Dendritic cell treated with granulocyte-macrophage colony-stimulating factor and Interleukin-4, amounts not matched to agents 40 ng/mL and 50 ng/mL, for 4 days (primary cell): ENCODE data around the gene BORCS6.
"Not testable (repeated sequence)": the region's sequence is repeated elsewhere in the genome, so short reads cannot be mapped to it uniquely, and the experiment has no call there.

ENCODE experiments used
- H3K27ac Mint-ChIP-seq: one replicate; pipeline ENCODE4 v1.8.0; 2022; ENCODE audit warnings: mild to moderate bottlenecking, mixed read lengths
- H3K27me3 Mint-ChIP-seq: one replicate; pipeline ENCODE4 v1.8.0; 2022; ENCODE audit warnings: mild to moderate bottlenecking, mixed read lengths
- H3K36me3 Mint-ChIP-seq: one replicate; pipeline ENCODE4 v1.8.0; 2022; ENCODE audit warnings: low read depth, mixed read lengths
- H3K4me1 Mint-ChIP-seq: one replicate; pipeline ENCODE4 v1.8.0; 2022; ENCODE audit warnings: low read depth, mixed read lengths
- H3K4me3 Mint-ChIP-seq: one replicate; pipeline ENCODE4 v1.8.0; 2022; ENCODE audit warnings: mild to moderate bottlenecking, moderate library complexity, mixed read lengths
- H3K9me3 Mint-ChIP-seq: one replicate; pipeline ENCODE4 v1.8.0; 2022; ENCODE audit warnings: mixed read lengths
- intact Hi-C: fragments of 100-400 bp; cut with micrococcal nuclease; formaldehyde crosslinking; loops from one replicate; pipeline ENCODE4 v1.15.0; 2022

Gene BORCS6

GRCh38 chr17:8173056-8173870 lies 16.7 kb downstream of the BORCS6 start:
- Mint-ChIP-seq H3K9me3 (no peaks in the 10 kb centered on the region), H3K4me3 (peak overlapping the region; percentile 74), H3K4me1 (peaks cover 48% of the 10 kb centered on the region), H3K27ac (peak overlapping the region; percentile 96), H3K36me3 (peaks cover 9% of the 10 kb centered on the region), H3K27me3 (no peaks in the 10 kb centered on the region)
- intact Hi-C loops: no loop called here

- intact Hi-C loops, H3K9me3 Mint-ChIP-seq, H3K4me3 Mint-ChIP-seq, H3K36me3 Mint-ChIP-seq, H3K27ac Mint-ChIP-seq, H3K27me3 Mint-ChIP-seq: not testable (repeated sequence)
- peaks cover 30% of the 10 kb centered on the region for H3K4me1 Mint-ChIP-seq
Observed at GRCh38 chr17:8170186-8170585, 19.8 kb downstream of the BORCS6 start.

GRCh38 chr17:8167526-8167925 lies 22.5 kb downstream of the BORCS6 start:
- Mint-ChIP-seq H3K36me3 (peaks cover 6% of the 10 kb centered on the region), H3K27ac (no peak overlapping the region), H3K9me3 (no peaks in the 10 kb centered on the region), H3K4me3 (no peak overlapping the region), H3K4me1 (peaks cover 34% of the 10 kb centered on the region), H3K27me3 (no peaks in the 10 kb centered on the region)
- intact Hi-C loops: no loop called here

DNA sequence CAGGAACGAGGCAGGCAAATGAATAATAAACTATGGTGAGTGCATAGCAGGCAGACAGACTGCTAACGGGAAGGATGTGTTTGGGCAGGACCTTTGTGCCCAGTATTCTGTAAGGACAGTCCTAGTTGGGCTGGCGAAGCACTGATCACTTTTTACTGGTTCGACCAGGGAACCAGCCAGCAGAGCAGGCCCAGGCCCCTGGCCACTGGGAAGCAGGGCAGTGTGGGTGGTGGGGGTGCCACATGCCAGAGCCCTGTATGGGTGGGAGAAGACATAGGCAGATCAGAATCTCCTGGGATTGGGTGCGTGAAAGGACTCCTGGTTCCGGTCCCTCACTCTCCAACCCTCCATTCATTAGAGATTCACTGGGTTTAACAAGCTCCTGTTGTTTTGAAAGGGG lies 23.2 kb downstream of the BORCS6 start:
- H3K27me3 Mint-ChIP-seq: no peaks in the 10 kb centered on the region
- intact Hi-C loops: no loop called here
- H3K9me3 Mint-ChIP-seq: no peaks in the 10 kb centered on the region
- H3K27ac Mint-ChIP-seq: peak overlapping the region; percentile 30
- H3K36me3 Mint-ChIP-seq: peaks cover 13% of the 10 kb centered on the region
- H3K4me1 Mint-ChIP-seq: peaks cover 35% of the 10 kb centered on the region
- no peak overlapping the region for H3K4me3 Mint-ChIP-seq

GRCh38 chr17:8164815-8165131 lies 25.2 kb downstream of the BORCS6 start:
- Mint-ChIP-seq H3K4me3 (no peak overlapping the region), H3K27ac (no peak overlapping the region), H3K9me3 (no peaks in the 10 kb centered on the region), H3K36me3 (peaks cover 33% of the 10 kb centered on the region), H3K27me3 (no peaks in the 10 kb centered on the region), H3K4me1 (peaks cover 50% of the 10 kb centered on the region)
- intact Hi-C loops: no loop called here

DNA sequence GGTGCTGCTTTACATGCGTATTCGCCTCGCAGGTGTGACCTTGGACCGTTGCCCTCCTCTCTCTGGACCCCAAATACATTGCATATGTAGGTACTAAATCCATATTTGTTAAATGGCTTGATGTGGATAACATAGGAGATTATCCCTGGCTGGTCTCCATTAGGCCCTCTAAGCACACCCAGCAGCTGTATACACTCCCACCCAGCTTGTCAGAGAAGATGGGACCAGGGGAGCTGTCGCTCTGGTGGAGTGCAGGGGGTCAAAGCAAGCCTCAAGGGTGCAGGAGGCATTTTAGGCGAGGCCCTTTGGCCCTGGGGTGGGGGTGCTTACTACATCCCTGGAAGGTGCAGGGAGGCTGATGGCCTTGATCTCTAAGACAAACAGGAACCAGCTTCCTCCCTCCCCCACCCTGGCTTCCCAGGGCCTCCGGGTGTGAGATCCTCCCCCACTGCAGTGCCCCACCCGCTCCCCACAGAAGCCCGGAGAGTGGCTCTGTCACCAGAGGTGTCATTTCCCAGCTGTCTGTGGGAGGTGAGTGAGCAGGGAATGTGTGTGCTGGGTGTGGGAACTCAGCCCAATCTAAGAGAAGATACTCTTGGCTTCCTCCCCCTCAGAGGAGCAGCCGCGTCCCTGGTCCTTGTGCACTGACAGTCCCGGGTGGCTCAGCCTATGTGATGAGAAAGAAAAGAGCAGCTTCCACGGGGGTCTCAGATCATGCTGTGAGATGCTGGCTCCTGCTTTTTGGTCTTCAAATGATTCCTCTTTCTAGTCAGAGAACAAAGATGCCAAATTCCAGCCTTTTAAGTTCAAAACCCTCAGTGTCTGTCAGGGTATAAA lies 25.8 kb downstream of the BORCS6 start:
- H3K27me3 Mint-ChIP-seq: no peaks in the 10 kb centered on the region
- H3K36me3 Mint-ChIP-seq: peaks cover 39% of the 10 kb centered on the region
- intact Hi-C loops: no loop called here
- peak overlapping the region; percentile 78 for H3K4me3 Mint-ChIP-seq
- H3K4me1 Mint-ChIP-seq: peaks cover 56% of the 10 kb centered on the region
- H3K27ac Mint-ChIP-seq: no peak overlapping the region
- no peaks in the 10 kb centered on the region for H3K9me3 Mint-ChIP-seq

DNA sequence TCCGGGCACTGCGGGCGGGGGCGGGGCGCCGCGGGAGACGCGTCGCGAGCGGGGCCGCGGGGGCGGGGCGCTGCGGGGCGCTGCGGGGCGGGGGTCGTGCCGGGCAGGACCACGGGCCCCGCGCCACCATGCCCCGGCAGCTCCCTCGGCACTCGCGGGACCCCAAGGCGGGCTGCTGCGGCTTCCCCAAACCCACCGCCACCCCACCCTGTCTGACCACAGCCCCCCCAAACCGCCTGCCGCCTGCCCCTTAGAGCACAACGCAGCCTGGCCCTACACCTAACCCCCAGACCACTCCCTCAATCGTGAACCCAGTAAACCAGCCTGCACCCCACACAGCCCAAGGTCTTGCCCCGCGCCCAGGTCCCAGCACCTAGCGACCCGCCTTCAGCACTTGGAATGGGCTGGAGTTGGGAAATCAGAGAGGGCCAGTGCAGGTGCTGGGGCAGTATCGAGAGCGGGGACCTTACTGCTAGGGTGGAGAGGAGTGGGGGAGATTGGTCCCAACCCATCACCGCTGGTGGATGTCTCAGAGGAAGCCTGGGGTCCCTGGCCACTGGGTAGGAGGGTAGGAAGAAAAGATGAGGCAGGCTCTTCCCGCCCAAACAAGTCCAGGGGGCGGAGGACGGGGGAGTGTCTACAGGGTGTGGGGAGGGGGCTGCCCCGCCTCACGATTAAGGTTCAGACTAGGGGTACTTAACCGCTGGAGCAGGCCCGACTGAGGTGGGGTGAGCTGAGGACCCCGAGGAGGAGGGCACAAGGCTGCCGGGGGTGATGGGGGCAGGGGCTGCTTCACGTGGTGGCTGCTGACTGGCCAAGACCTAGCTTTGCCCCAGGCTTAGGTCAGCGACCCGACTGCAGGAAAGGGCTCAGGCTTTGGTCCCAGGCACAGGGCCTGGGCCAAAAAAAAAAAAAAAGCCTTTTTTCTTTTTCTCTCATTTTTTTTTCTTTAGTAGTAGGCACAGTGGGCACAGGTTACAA lies 26.7 kb downstream of the BORCS6 start:
- peaks cover 63% of the 10 kb centered on the region for H3K4me1 Mint-ChIP-seq
- no peak overlapping the region for H3K27ac Mint-ChIP-seq
- intact Hi-C loops: no loop called here
- no peaks in the 10 kb centered on the region for H3K9me3 Mint-ChIP-seq
- peak overlapping the region; percentile 82 for H3K4me3 Mint-ChIP-seq
- H3K27me3 Mint-ChIP-seq: no peaks in the 10 kb centered on the region
- peaks cover 45% of the 10 kb centered on the region for H3K36me3 Mint-ChIP-seq

- Mint-ChIP-seq H3K27ac (no peak within 1 kb of the TSS), H3K9me3 (no peaks in the 10 kb centered on the region), H3K4me3 (peak within 1 kb of the TSS; percentile 82), H3K36me3 (peaks cover 49% of the 10 kb centered on the region), H3K4me1 (peaks cover 66% of the 10 kb centered on the region), H3K27me3 (no peaks in the 10 kb centered on the region)
- intact Hi-C loops: no loop called here
Observed at GRCh38 chr17:8162233-8162996, 27.6 kb downstream of the BORCS6 start, which contains the start of gene VAMP2. TSS of gene VAMP2 (minus strand) at chr17:8162948. CDS start at chr17:8162879, 69 bp downstream.

DNA sequence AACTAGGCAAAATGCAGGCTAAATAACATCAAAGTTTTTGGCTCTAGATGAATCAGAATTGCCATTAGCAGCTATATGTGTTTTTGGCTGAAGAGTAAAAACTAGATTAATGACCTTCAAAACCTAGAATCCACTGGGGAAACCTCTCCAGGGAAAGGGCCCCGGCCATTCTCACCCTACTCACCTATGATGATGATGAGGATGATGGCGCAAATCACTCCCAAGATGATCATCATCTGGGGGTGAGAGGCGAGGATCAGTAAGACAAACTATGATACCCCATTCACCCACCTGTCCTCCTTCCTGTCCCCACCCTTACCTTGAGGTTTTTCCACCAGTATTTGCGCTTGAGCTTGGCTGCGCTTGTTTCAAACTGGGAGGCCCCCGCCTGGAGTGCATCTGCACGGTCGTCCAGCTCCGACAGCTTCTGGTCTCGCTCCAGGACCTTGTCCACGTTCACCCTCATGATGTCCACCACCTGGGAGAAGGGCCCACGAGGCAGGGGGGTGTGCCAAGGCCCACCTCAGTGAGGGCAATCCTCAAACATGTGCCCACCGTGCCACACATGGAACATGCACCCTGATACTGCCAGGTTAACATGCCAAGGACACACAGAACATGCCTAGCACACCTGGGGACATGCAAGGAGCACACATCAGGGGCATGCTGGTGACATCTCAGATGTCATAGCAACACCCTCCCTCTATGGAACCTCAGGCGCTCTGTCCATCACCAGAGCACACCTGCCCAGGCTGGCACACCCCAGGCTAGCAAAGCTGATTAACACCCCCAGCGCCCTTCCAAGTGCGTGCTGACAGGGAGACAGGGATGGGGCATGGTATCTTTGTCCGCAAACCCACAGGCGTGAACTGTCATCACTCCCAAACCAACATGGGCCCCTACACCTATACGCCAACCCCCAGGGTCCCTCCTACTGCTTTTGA lies 28.4 kb downstream of the BORCS6 start:
- peaks cover 66% of the 10 kb centered on the region for H3K4me1 Mint-ChIP-seq
- intact Hi-C loops: no loop called here

GRCh38 chr17:8160741-8161221 lies 29.2 kb downstream of the BORCS6 start:
- H3K27me3 Mint-ChIP-seq: no peaks in the 10 kb centered on the region
- intact Hi-C loops: no loop called here
- H3K4me1 Mint-ChIP-seq: peaks cover 66% of the 10 kb centered on the region
- H3K4me3 Mint-ChIP-seq: no peak overlapping the region
- H3K36me3 Mint-ChIP-seq: peaks cover 43% of the 10 kb centered on the region
- no peaks in the 10 kb centered on the region for H3K9me3 Mint-ChIP-seq
- no peak overlapping the region for H3K27ac Mint-ChIP-seq

More for the DNA sequence above, 28.4 kb downstream of the BORCS6 start:
- H3K36me3 Mint-ChIP-seq: peaks cover 44% of the 10 kb centered on the region
- no peaks in the 10 kb centered on the region for H3K27me3 Mint-ChIP-seq
- no peak overlapping the region for H3K27ac Mint-ChIP-seq
- no peaks in the 10 kb centered on the region for H3K9me3 Mint-ChIP-seq
- peak overlapping the region; percentile 82 for H3K4me3 Mint-ChIP-seq

DNA sequence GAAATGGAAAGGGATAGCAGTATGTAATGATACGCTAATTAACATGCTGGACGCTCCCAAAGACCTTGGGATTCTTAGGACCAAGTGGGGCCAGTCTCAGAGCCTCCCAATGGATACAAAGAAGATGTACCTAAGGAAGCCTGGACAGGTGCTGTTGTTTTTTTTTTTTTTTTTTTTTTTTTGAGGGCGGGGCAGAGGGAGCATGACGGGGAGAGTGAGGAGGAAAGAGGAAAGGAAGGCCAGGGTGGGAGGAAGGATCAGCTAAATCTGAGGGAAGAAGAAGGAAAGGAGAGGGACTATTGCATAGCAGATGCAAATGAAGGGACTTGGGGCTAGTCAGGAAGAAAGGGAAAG lies 29.8 kb downstream of the BORCS6 start:
- no peaks in the 10 kb centered on the region for H3K27me3 Mint-ChIP-seq
- H3K4me3 Mint-ChIP-seq: peak overlapping the region; percentile 35
- peaks cover 65% of the 10 kb centered on the region for H3K4me1 Mint-ChIP-seq
- H3K36me3 Mint-ChIP-seq: peaks cover 43% of the 10 kb centered on the region
- no peak overlapping the region for H3K27ac Mint-ChIP-seq
- intact Hi-C loops: no loop called here
- H3K9me3 Mint-ChIP-seq: no peaks in the 10 kb centered on the region
